Measurements from ENCODE around the gene PXMP2. TPM values are rescaled to one million over a fixed set of nuclear protein-coding genes. Genes with fewer than 3 reads are reported as not detected.

Gene PXMP2
- total RNA-seq, 5 donors from 2014 or later (not counting 1 experiment from before 2014, with no cell fraction given) = 3.1 to 8.9 (median 6.5) TPM

GRCh38 chr12:132719141-132719953 lies 32.0 kb downstream of the PXMP2 start:
- Histone ChIP-seq H3K4me1 (ENCODE audit: control insufficient read depth in 1 of 2, extremely low read depth in 1 of 2, insufficient read depth in 2 of 2, low read length in 2 of 2) (no peaks in the 10 kb centered on the region), H3K27me3 (replicated peaks in 1 of 2; ENCODE audit: control insufficient read depth in 2 of 2, extremely low read depth in 1 of 2, insufficient read depth in 2 of 2, low read length in 1 of 2) (no peaks in the 10 kb centered on the region), H3K36me3 (ENCODE audit: control insufficient read depth in 2 of 2, extremely low read depth in 1 of 2, insufficient read depth in 1 of 2, low read length in 1 of 2) (peaks cover 24 to 76% of the 10 kb centered on the region in 2 donors), H3K4me3 (ENCODE audit: control insufficient read depth in 1 of 2, extremely low read depth in 1 of 2, low read length in 1 of 2) (no peak overlapping the region), H3K27ac (ENCODE audit: low read length) (no peak overlapping the region), H3K9me3 (no peaks in the 10 kb centered on the region)
- 93% methylated on average over 28 of the region's 31 CpGs for WGBS (ENCODE audit: insufficient coverage)
- no peaks in the 10 kb centered on the region for H3K9me3 Mint-ChIP-seq
- H3K4me1 Mint-ChIP-seq = peaks cover 0 to 5% (median 3%) of the 10 kb centered on the region in 3 donors
- CTCF ChIA-PET = no interaction called here
- no peak for DNase-seq
- H3K27me3 Mint-ChIP-seq = no peaks in the 10 kb centered on the region
- POLR2A ChIA-PET = no interaction called here
- H3K27ac Mint-ChIP-seq = peak overlapping the region in 1 of 2 donors; percentile 68
- H3K36me3 Mint-ChIP-seq = peaks cover 37% of the 10 kb centered on the region
- no peak overlapping the region for H3K4me3 Mint-ChIP-seq
- ATAC-seq (replicated peaks in 1 of 4) = peak in 1 of 4 experiments; percentile 12

GRCh38 chr12:132719954-132720324 lies 32.6 kb downstream of the PXMP2 start:
- Mint-ChIP-seq H3K9me3 (no peaks in the 10 kb centered on the region), H3K27me3 (no peaks in the 10 kb centered on the region), H3K4me3 (no peak overlapping the region), H3K4me1 (peaks cover 0 to 1% (median 0%) of the 10 kb centered on the region in 3 donors), H3K36me3 (peaks cover 34% of the 10 kb centered on the region), H3K27ac (no peak overlapping the region)
- 98% methylated on average over 12 of the region's 12 CpGs for WGBS (ENCODE audit: insufficient coverage)
- H3K9me3 ChIP-seq = no peaks in the 10 kb centered on the region
- no peak overlapping the region for H3K4me3 ChIP-seq (ENCODE audit: control insufficient read depth in 1 of 2, extremely low read depth in 1 of 2, low read length in 1 of 2)
- no peaks in the 10 kb centered on the region for H3K4me1 ChIP-seq (ENCODE audit: control insufficient read depth in 1 of 2, extremely low read depth in 1 of 2, insufficient read depth in 2 of 2, low read length in 2 of 2)
- peaks cover 24 to 76% of the 10 kb centered on the region in 2 donors for H3K36me3 ChIP-seq (ENCODE audit: control insufficient read depth in 2 of 2, extremely low read depth in 1 of 2, insufficient read depth in 1 of 2, low read length in 1 of 2)
- H3K27ac ChIP-seq (ENCODE audit: low read length) = no peak overlapping the region
- CTCF ChIA-PET = no interaction called here
- no peaks in the 10 kb centered on the region for H3K27me3 ChIP-seq (replicated peaks in 1 of 2; ENCODE audit: control insufficient read depth in 2 of 2, extremely low read depth in 1 of 2, insufficient read depth in 2 of 2, low read length in 1 of 2)
- ATAC-seq (replicated peaks in 1 of 4) (no peak), DNase-seq (no peak)
- POLR2A ChIA-PET = no interaction called here

GRCh38 chr12:132720606-132721345 lies 33.4 kb downstream of the PXMP2 start:
- H3K27ac ChIP-seq (ENCODE audit: low read length) = no peak overlapping the region
- DNase-seq (no peak), ATAC-seq (replicated peaks in 1 of 4) (no peak)
- Mint-ChIP-seq H3K36me3 (peaks cover 41% of the 10 kb centered on the region), H3K27me3 (no peaks in the 10 kb centered on the region), H3K27ac (peak overlapping the region in 1 of 2 donors; percentile 28), H3K9me3 (no peaks in the 10 kb centered on the region), H3K4me3 (no peak overlapping the region), H3K4me1 (peaks cover 0 to 1% (median 0%) of the 10 kb centered on the region in 3 donors)
- no peaks in the 10 kb centered on the region for H3K4me1 ChIP-seq (ENCODE audit: control insufficient read depth in 1 of 2, extremely low read depth in 1 of 2, insufficient read depth in 2 of 2, low read length in 2 of 2)
- peaks cover 25 to 77% of the 10 kb centered on the region in 2 donors for H3K36me3 ChIP-seq (ENCODE audit: control insufficient read depth in 2 of 2, extremely low read depth in 1 of 2, insufficient read depth in 1 of 2, low read length in 1 of 2)
- CTCF ChIA-PET = no interaction called here
- POLR2A ChIA-PET = interaction anchor here in 1 of 2 donors (0.6 kb wide), 1 partner anchor 103 kb away, joined by 3 read pairs; no protein-coding TSS in a partner anchor
- no peak overlapping the region for H3K4me3 ChIP-seq (ENCODE audit: control insufficient read depth in 1 of 2, extremely low read depth in 1 of 2, low read length in 1 of 2)
- WGBS (ENCODE audit: insufficient coverage) = 96% methylated on average over 20 of the region's 25 CpGs
- H3K9me3 ChIP-seq = no peaks in the 10 kb centered on the region
- H3K27me3 ChIP-seq (replicated peaks in 1 of 2; ENCODE audit: control insufficient read depth in 2 of 2, extremely low read depth in 1 of 2, insufficient read depth in 2 of 2, low read length in 1 of 2) = no peaks in the 10 kb centered on the region

GRCh38 chr12:132723015-132723763 lies 35.8 kb downstream of the PXMP2 start:
- peaks cover 55% of the 10 kb centered on the region for H3K36me3 Mint-ChIP-seq
- WGBS (ENCODE audit: insufficient coverage) = 93% methylated on average over 17 of the region's 30 CpGs
- H3K27ac Mint-ChIP-seq = no peak overlapping the region
- no peaks in the 10 kb centered on the region for H3K9me3 Mint-ChIP-seq
- H3K4me1 Mint-ChIP-seq = peaks cover 0 to 1% (median 0%) of the 10 kb centered on the region in 3 donors
- H3K27ac ChIP-seq (ENCODE audit: low read length) = no peak overlapping the region
- H3K4me3 ChIP-seq (ENCODE audit: control insufficient read depth in 1 of 2, extremely low read depth in 1 of 2, low read length in 1 of 2) = no peak overlapping the region
- no peak for ATAC-seq (replicated peaks in 1 of 4)
- no peaks in the 10 kb centered on the region for H3K27me3 Mint-ChIP-seq
- no peaks in the 10 kb centered on the region for H3K27me3 ChIP-seq (replicated peaks in 1 of 2; ENCODE audit: control insufficient read depth in 2 of 2, extremely low read depth in 1 of 2, insufficient read depth in 2 of 2, low read length in 1 of 2)
- H3K36me3 ChIP-seq (ENCODE audit: control insufficient read depth in 2 of 2, extremely low read depth in 1 of 2, insufficient read depth in 1 of 2, low read length in 1 of 2) = peaks cover 35 to 80% of the 10 kb centered on the region in 2 donors
- ChIA-PET CTCF (no interaction called here), POLR2A (no interaction called here)
- no peaks in the 10 kb centered on the region for H3K4me1 ChIP-seq (ENCODE audit: control insufficient read depth in 1 of 2, extremely low read depth in 1 of 2, insufficient read depth in 2 of 2, low read length in 2 of 2)
- no peaks in the 10 kb centered on the region for H3K9me3 ChIP-seq
- no peak overlapping the region for H3K4me3 Mint-ChIP-seq
- no peak for DNase-seq

GRCh38 chr12:132723764-132724140 lies 36.4 kb downstream of the PXMP2 start:
- H3K9me3 ChIP-seq = no peaks in the 10 kb centered on the region
- H3K36me3 ChIP-seq (ENCODE audit: control insufficient read depth in 2 of 2, extremely low read depth in 1 of 2, insufficient read depth in 1 of 2, low read length in 1 of 2) = peaks cover 36 to 83% of the 10 kb centered on the region in 2 donors
- H3K27me3 ChIP-seq (replicated peaks in 1 of 2; ENCODE audit: control insufficient read depth in 2 of 2, extremely low read depth in 1 of 2, insufficient read depth in 2 of 2, low read length in 1 of 2) = no peaks in the 10 kb centered on the region
- no peak for DNase-seq
- ChIA-PET POLR2A (no interaction called here), CTCF (no interaction called here)
- WGBS (ENCODE audit: insufficient coverage) = no CpG with 5 or more reads among the region's 2 CpGs
- ATAC-seq (replicated peaks in 1 of 4) = no peak
- H3K36me3 Mint-ChIP-seq = peaks cover 57% of the 10 kb centered on the region
- peaks cover 0 to 2% (median 2%) of the 10 kb centered on the region in 3 donors for H3K4me1 Mint-ChIP-seq
- H3K27ac Mint-ChIP-seq = no peak overlapping the region
- no peak overlapping the region for H3K4me3 ChIP-seq (ENCODE audit: control insufficient read depth in 1 of 2, extremely low read depth in 1 of 2, low read length in 1 of 2)
- no peak overlapping the region for H3K27ac ChIP-seq (ENCODE audit: low read length)
- H3K27me3 Mint-ChIP-seq = no peaks in the 10 kb centered on the region
- H3K4me3 Mint-ChIP-seq = no peak overlapping the region
- H3K4me1 ChIP-seq (ENCODE audit: control insufficient read depth in 1 of 2, extremely low read depth in 1 of 2, insufficient read depth in 2 of 2, low read length in 2 of 2) = no peaks in the 10 kb centered on the region
- H3K9me3 Mint-ChIP-seq = no peaks in the 10 kb centered on the region

GRCh38 chr12:132724506-132725241 lies 37.3 kb downstream of the PXMP2 start:
- Histone ChIP-seq H3K36me3 (ENCODE audit: control insufficient read depth in 2 of 2, extremely low read depth in 1 of 2, insufficient read depth in 1 of 2, low read length in 1 of 2) (peaks cover 29 to 78% of the 10 kb centered on the region in 2 donors), H3K4me1 (ENCODE audit: control insufficient read depth in 1 of 2, extremely low read depth in 1 of 2, insufficient read depth in 2 of 2, low read length in 2 of 2) (no peaks in the 10 kb centered on the region), H3K9me3 (no peaks in the 10 kb centered on the region), H3K27me3 (replicated peaks in 1 of 2; ENCODE audit: control insufficient read depth in 2 of 2, extremely low read depth in 1 of 2, insufficient read depth in 2 of 2, low read length in 1 of 2) (no peaks in the 10 kb centered on the region), H3K4me3 (ENCODE audit: control insufficient read depth in 1 of 2, extremely low read depth in 1 of 2, low read length in 1 of 2) (no peak overlapping the region), H3K27ac (ENCODE audit: low read length) (no peak overlapping the region)
- Mint-ChIP-seq H3K4me1 (peaks cover 1 to 5% (median 3%) of the 10 kb centered on the region in 3 donors), H3K4me3 (no peak overlapping the region), H3K27me3 (no peaks in the 10 kb centered on the region), H3K36me3 (peaks cover 52% of the 10 kb centered on the region), H3K27ac (no peak overlapping the region), H3K9me3 (no peaks in the 10 kb centered on the region)
- DNase-seq (no peak), ATAC-seq (replicated peaks in 1 of 4) (no peak)
- 95% methylated on average over 27 of the region's 30 CpGs for WGBS (ENCODE audit: insufficient coverage)
- ChIA-PET CTCF (no interaction called here), POLR2A (no interaction called here)

All from T-cell (primary cell).